HG02884 (cell line): Measurements from ENCODE around the gene MBNL2.
"Not testable (repeated sequence)": the region's sequence is repeated elsewhere in the genome, so short reads cannot be mapped to it uniquely, and the experiment has no call there.

Experiments
- ATAC-seq: cut with Tn5 transposase; IDR thresholded peaks from one replicate; pipeline ENCODE4 v1.9.1; 2021; ENCODE audit warnings: mild to moderate bottlenecking, moderate library complexity; ENCODE audit not compliant: unreplicated experiment

Gene MBNL2

DNA sequence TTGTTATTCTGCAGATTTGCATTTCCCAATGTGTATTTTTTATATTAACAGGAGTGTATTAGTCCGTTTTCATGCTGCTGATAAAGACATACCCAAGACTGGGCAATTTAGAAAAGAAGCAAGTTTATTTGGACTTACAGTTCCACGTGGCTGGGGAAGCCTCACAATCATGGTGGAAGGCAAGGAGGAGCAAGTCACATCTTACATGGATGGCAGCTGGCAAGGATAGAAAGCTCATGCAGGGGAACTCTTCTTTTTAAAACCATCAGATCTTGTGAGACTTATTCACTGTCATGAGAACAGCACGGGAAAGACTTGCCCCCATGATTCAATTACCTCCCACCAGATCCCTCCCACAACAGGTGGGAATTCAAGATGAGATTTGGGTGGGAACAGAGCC lies 14.9 kb upstream of the MBNL2 start:
- not testable (repeated sequence) for ATAC-seq

DNA sequence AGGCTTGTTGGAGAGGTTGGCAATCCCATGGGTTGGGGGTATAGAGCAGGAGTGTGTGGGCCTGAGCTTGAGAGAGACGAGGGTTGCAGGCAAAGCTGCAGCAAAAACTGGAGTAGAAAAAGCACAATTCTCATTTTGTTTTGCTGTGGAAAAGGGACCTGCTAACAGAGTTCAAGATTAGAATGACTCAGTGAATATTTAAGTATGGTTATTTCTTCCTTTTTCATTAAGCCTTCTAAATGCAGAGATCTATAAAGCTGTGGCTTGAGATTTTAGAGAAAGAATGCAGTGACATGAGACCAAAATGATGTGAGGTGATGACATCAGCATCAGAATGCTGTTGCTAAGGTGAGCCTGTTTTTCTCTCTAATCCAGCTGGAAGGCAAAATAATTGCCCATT lies 10.8 kb upstream of the MBNL2 start:
- ATAC-seq = no peak

DNA sequence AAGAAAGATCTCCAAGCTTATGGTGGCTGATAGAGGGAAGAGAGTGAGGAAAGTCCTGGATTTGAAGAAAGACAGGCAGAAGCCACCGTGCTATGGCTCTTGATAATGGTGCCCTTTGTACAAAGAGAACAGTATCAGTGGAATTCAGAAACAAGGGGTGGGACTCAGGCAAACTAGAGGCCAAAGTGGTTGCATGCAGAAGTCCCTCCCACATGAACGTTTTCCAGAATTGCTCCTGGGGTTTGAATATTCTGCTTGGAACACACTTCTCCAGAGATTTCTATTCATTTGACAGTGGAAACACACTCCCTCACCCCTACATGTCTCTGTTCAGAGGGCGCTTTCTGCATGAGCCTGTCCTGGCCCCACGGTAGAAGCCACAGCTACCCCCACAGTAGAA lies 10.1 kb upstream of the MBNL2 start:
- ATAC-seq = no peak

DNA sequence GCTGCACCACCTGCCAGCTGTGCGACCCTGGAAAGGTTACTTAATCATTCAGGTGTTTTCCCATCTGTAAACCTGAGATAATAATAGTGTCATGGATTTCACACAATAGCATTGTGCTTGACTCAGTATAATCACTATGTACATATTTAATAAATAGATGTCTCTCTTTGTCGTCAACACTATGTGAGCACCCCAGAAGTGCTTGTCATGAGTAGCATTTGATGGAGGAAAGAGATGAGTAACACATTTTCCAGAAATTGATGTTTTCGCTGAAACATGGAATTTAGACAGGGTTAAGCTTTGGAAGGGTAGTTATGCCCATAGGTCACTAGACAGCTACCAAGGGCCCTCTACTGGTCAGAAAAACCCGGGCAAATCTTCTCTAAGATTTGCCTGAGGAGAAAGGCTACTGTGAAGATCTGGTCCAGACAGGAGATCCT lies 9.5 kb upstream of the MBNL2 start:
- no peak for ATAC-seq

DNA sequence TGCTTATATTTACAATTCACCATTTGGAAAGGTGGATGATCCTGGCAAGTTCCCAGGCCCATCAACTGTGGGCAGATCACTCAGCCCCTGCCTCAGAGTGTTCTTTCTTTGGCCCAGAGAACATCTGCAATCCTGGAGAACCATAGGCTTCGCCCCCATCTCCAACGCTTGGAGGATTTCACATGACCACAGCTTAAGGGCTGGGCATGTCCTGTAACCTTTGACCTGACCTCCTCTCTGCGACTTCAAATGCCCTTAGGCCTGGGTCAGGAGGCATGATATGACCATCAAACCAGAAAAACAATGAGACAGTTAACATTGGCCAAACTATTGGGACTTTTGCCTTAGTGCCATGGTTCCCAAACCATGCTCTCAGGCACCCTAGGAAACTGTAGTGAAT lies 7.2 kb upstream of the MBNL2 start:
- ATAC-seq = peak; percentile 11

DNA sequence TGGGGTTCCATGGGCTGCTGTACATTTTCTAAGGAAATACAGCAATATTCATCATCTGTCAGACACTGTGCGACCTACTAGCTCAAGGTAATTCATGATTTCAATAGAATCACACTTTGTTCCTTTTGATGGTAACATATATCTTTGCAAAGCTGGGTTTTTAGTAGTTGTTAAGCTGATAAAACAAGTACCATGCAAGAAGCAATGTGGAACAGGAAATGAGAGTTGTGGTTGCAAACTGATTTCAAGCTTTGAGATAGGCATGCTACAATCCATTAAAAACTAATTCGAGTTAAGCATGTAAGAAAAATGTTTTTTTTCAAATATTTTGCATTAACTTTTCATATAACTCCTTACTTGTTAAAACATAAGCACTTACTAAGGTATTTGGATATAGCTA lies 6.8 kb upstream of the MBNL2 start:
- ATAC-seq = peak; percentile 62

DNA sequence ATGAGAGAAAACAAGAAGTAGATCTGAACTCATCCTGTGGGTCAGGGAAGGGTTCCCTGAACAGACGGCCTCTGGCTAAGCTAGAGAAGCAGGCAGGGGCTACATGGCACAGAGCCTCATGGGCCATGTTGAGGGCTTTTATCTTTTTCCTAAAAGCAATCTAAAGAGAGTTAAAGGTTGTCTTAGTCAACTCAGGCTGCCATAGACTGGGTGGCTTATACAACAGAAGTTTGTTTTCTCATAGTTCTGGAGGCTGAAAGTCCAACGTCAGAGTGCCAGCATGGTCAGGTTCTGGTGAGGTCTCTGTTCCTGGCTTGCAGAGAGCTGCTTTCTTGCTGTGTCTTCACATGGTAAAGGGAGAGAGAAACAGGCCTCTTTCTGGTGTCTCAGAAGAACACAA lies 2.9 kb upstream of the MBNL2 start:
- no peak for ATAC-seq

DNA sequence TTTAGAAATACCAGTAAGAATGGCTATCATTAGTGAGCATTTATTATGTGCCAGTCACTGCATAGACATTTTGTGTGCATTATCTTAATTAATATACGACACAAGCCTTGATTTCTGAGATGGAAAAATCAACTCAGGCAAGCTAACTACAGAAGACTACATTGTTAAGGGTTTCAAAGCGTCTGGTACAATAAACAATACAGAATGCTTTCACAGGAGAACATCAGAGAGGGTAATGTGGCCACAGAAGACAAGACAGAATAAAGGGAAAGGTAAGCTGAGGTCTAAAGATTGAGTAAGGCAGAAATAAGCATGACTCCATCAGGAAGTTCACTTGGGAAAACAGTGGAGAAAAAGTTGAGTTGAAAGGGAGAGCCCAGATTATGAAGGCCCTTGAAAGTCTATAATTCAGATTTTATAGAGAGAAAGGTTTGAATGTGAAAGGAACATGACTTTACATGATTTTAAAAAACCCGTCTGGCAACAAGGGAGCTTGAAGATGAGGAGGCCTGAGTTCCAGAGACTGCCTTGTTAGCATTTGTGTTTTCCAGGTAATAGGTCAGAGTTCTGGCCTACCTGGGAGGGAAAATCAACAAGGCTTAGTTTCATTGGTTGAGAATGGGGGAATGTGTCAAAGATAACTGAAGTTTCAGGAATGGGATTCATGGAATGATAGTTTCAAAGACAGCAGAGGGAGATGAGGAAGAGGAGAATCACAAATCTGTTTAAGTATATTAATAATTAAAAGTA lies 1.8 kb upstream of the MBNL2 start:
- no peak for ATAC-seq

DNA sequence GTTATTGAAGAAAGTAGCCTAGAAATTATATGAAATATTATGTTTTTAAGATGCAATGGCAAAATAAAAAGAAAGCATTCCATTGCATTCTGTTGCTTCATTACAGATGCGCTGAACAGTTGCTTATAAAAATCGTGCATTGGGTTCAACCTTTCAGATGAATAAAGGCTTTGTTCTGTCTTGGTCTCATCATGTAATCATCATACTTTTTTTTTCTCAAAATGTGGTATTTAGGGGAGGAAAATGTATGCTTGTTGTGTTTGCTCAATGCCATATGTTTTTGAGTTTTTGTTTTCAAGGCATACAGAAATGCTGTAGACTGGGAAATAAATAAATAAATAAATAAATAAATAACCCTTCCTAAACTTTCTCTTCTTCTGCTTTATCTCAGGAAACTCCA lies 1.1 kb upstream of the MBNL2 start:
- ATAC-seq = no peak

DNA sequence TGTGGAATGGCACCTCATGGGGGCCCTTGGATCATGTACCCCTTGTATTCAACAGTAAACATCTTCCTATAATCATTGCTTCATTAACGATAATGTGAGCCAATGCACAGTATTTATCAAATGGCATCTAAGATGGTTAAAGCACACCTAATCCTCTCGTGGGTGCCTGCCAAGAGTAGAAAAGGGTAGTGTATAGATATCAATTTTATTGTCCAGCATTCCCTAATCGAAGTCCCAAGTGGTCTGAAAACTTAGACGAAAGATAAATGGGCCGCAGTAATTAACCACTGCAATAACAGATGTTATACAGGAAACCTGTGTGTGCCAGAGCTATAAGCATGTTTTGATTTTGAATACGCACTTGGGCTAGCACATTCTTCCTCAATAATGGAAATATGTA lies 667 bp upstream of the MBNL2 start:
- ATAC-seq = no peak

DNA sequence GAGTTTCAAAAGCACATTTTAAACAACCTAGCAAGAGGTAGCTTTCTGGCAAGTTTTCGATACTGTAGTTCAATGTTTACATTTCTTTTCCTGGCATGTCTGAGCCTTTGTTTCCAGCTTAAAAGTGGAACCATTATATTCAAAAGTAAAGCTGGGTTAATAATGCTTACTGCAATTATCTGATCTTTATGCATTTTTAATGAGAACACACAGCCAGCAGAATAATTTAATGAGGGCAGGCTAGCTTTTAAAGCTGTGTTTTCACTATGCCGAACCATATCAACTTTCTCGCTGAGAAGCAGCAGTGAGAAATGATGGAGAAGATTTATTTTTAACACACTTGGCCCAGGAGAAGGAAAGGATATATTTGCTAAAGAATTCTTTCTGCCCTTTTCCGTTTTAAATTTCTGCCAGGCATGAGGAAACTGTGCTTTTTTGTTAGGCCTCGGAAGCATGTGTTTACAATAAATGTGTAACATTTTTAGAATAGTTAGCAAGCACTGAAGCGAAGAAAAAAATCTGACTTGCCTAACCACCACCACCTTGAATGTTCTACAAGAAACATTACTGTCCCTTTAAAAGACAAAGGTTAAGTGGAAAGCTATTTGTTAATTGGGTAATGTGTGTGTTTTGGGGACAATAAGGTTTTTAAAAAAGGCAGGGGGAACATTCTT lies 1.0 kb downstream of the MBNL2 start:
- no peak for ATAC-seq

DNA sequence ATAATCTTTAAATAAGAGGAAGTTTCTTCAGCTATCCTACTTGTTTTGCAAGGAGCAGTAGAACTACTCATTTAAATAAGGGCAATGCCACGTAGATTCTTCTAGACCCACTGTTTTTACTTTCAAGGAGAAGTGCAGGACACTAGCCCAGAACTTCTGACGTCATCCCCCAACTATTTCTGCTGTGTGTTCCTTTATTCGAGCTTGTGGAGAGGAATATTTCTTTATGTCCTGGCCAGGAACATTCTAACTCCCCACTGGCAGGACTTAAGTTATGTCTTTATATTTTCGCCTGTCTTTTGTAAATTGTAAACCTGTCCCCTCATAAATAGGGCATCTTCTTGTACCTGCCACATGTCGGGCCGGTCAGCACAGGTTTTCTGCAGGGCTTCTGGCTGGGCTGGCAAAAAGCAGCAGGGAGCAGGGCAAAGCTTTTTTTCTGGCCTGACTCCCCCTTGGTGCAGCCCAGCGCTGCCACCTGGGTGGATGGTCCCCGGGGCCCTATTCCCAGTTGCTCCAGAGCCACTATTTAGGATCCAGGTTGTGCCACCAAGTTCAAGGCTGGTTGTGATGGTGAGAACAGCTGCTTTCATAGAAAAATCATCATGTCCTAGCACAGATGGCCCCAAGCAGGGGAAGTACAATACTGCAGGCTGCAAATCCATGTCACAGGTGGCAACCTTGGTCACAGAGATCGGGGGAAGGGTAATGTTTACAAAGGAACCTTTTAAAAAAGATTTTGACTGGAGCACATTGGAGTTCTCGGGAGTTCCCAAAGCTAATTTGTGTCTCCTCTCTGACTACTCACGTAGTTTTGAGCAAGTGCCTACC lies 1.8 kb downstream of the MBNL2 start:
- peak; percentile 14 for ATAC-seq

DNA sequence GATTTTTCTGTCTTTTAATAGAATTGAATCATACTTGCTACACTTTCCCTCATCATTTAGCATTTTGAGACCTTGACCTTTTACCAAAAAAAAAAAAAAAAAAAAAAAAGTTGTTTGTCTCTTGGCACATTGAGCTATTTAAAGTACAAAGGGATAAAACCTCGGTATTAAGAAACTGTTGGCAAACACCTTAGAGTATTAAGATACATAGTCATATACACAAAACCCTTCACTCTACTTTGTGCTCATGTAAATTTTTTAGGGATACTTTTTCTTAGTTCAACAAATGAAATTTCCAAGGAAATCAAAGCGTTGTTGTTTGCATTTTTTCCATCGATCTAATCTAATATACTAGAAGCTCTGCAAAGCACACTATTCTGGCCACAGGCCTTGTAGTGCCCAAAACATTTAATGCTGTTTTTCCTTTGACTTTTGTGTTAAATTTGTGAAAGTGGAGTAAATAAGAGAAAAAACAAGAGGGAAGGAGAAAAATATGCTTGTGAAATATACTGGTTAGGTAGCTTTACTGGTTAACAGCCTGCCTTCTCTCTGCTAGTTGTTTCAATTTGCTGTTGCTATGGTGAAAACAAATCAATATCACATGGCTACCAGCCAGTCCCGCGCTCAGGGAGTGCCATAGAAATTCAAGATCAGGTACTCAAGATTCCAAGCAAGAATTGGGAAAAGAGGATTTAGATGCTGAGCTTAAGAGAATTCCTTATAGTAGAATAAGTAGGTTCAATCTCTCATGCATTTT lies 2.6 kb downstream of the MBNL2 start:
- ATAC-seq = no peak

DNA sequence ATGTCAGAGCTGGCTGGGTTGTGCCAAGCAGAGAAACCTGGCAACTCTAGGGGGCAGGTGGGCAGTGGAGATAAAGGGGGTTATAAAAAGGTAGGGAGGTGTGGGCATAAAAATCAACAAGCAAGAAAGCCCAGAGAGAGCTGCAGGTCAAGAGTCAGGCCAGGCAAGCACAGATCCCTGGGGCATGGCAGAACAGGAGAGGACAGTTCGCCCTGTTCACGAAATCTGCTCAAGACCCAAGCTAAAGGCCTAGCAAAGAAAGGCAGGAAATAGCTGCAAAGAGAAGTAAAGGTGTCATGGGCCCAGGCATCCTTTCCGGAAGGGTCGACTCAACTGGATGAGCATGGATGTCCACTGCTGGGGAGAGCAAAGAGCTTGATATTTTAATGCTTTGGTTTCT lies 3.4 kb downstream of the MBNL2 start:
- no peak for ATAC-seq

DNA sequence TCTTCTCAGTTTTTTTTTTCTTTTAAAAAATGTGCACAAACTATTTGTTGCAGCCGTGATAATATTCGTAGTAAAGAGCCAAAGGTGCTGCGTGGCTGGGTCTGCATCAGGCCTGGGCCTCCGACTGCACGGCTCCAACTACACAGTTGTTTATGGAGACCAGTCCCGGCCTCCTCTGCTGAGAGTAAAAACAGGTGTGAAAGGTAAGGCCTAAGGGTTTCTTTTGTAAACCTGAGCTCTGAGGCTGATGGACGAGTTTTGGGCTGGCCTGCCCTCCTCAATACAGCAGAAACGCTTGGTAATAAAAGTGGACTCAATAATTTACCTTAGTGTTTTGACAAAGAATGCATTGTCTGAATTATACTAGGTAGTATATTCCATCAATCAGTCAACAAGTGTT lies 3.9 kb downstream of the MBNL2 start:
- ATAC-seq = no peak

DNA sequence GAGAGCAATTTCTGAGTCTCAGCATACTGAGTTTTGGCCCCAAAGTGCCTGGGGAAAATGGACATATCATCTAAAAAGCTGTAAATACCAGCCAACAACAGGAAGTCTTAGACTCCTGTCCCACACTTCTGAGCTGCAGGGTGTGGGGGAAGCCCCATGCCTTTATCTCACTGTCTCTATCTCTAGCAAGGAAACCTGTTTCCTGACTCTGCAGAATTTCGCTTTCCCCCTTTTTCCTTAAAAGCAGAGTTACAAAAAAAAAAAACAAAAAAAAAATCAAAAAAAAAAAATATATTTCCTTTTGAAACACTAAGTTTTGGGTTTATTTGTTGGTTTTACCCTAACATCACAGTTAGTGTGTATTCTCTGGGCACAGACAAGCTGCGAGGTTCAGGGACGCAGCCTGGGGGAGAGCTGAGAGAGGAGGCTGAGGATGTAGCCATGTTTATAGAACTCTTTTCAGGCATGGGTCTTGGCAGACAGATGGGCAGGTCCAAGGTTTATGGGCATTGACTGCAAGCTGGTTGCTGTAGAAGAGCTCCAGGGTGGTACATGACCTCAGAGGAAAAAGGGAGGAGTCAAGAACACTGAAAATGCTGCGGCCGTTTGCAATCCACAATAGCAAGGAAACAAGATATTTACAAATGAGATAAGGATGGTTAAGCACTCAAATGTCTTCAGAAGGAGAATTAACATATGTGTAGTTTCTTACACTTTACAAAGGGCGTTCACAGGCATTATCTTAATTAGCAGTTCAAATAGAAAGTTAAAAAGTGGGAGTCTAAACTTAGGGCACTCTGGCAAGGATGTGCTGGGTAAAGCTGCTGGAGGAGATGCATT lies 4.9 kb downstream of the MBNL2 start:
- ATAC-seq = peak; percentile 40

DNA sequence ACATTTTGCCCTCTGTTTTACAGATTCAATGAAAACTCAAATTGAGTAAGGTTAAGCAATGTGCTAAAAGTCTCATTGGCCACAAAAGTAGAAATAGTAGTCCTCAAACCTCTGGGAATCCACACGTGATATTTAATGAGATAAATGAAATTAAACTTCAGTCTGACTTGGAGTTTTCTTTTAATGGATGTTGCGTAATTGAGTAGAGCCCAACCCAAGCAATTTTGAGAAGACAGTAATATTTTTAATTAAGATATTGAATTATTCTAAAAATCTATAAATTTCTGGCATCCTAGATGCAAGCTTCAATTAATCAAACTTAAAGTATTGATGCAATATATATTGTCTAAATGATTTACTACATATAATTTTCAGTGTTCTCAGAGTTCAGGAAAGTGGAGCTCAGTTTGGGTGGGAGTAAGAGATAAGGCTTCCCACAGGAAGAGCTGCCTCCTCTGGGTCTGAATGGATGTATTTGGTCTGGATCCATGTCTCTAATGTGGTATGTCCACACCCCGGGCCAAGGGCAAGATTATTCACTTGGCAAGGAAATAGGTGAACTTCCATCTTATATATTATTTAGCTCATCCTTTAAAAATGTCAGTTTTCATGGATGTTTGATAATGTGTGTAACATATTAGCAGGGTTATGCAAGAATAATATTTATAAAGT lies 6.9 kb downstream of the MBNL2 start:
- no peak for ATAC-seq

DNA sequence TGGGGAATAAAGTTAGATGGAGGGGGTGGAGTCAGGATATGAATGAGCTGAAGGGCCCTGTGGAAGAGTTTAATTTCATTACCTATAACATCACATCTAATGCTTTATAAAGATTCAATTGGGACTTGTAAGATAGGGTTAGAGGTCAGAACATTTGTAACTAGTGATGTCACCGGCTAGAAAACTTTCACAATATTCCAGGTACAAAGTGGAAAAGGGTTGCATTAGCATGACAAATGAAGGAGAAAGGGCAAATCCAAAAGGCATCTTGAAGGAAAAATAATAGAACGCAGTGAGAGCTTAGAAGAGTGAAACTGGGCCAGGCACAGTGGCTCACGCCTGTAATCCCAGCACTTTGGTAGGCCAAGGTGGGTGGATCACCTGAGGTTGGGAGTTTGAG lies 7.6 kb downstream of the MBNL2 start:
- no peak for ATAC-seq

DNA sequence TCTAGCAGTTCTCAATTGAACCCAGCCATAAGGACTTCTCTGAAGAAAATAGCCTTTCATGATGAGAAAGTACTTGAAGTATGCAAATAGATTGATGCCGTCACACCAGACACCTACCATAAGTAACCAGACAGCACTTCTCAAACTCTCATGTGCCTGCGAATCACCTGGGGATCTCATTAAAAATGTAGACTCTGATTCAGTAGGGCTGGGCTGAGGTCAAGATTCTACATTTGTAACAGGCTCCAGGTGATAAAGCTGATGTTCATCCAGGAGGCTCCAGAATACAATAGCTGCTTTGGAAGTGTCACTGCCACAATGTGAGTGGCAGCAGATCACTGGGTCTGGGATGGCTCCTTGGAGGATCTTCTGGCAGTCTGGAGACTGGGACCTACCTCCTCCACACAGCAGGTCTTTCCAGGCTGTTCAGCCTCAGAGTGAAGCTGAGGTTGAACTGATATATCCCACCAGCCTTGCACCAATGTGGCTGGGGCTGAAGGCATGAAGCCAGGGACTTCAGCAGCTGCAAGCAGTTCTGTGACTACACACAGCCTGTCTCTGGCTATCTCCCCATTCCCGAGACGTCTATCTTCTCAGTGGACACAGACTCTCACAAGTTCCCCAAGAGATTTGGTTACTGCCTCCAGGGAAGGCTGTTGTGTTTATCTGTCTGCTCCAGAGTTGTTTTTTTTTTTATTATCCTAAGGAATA lies 9.1 kb downstream of the MBNL2 start:
- ATAC-seq = no peak
